Thyroid gland (tissue), 4 donors: ENCODE results near the gene ACER1. TPM values are rescaled to one million over a fixed set of nuclear protein-coding genes. Genes with fewer than 3 reads are reported as not detected.

Experiments used
- DNase-seq, 2 donors: peaks; one replicate each; pipeline ENCODE4 v3.0.0-alpha.2; 2019
- H3K27ac ChIP-seq, 3 donors: fragments of 200-600 bp; sonication (generic); 1 replicate in 2 of 3; 2 replicates in 1 of 3; pipeline ENCODE4 v1.5.1; 2016 to 2019; ENCODE audit warnings: mild to moderate bottlenecking in 1 of 3, moderate library complexity in 1 of 3
- H3K27me3 ChIP-seq: fragments of 200-600 bp; sonication (generic); one replicate; pipeline ENCODE4 v1.5.1; 2019
- H3K36me3 ChIP-seq, 2 donors: fragments of 200-600 bp; sonication (generic); one replicate each; pipeline ENCODE4 v1.5.1; 2016 to 2019
- H3K4me1 ChIP-seq, 2 donors: fragments of 200-600 bp; sonication (generic); one replicate each; pipeline ENCODE4 v1.5.1; 2017 to 2019
- H3K4me3 ChIP-seq, 3 donors: fragments of 200-600 bp; sonication (generic); replicated peaks in 1 of 3; 1 replicate in 2 of 3; 2 replicates in 1 of 3; pipeline ENCODE4 v1.5.1; 2016; ENCODE audit warnings: mild to moderate bottlenecking in 1 of 3
- H3K9me3 ChIP-seq: fragments of 200-600 bp; sonication (generic); one replicate; pipeline ENCODE4 v1.5.1; 2017
- CTCF ChIP-seq, 6 experiments: fragments of 200-600 bp in 3 of 6; fragments of 450-650 bp in 3 of 6; sonication (generic) in 3 of 6; IDR thresholded peaks; one replicate each; pipeline ENCODE4 v1.5.1; 2016 to 2019; ENCODE audit warnings: antibody characterized with exemption in 6 of 6, mild to moderate bottlenecking in 2 of 6, inconsistent platforms in 1 of 6, moderate library complexity in 1 of 6
- POLR2A ChIP-seq, 2 donors: fragments of 450-650 bp; IDR thresholded peaks; one replicate each; pipeline ENCODE4 v1.6.1; 2017; ENCODE audit warnings: antibody characterized with exemption in 2 of 2, mild to moderate bottlenecking in 2 of 2, moderate library complexity in 1 of 2
- WGBS, 2 donors: methylation state at CpG; one replicate each; pipeline ENCODE4 v1.1.5; 2017; 5-methylcytosine and 5-hydroxymethylcytosine counted together
- intact Hi-C: fragments of 100-400 bp; cut with DNase I; formaldehyde crosslinking; loops from one replicate; pipeline ENCODE4 v1.15.1; 2023
- total RNA-seq, 4 donors: library from RNA; depleted of rRNA; stranded (reverse); fragments of >200 nt; gene quantifications; one replicate each; pipeline ENCODE4 v1.2.3, GENCODE V29; 2016

Gene ACER1
- total RNA-seq, 4 donors from 2014 or later = 0.67 TPM; not detected in 3

- 29 to 33% methylated on average over 2 to 6 of the region's 6 CpGs for WGBS, 2 donors
- TF ChIP-seq CTCF (IDR thresholded peaks at IDR 0.05) = no peak
- TF ChIP-seq POLR2A (IDR thresholded peaks at IDR 0.05) = peak in 1 of 2 donors; percentile 29
- peak overlapping the region; percentile 56 to 80 (median 66) for H3K27ac ChIP-seq
- no peaks in the 10 kb centered on the region for H3K27me3 ChIP-seq
- no peak overlapping the region for H3K4me3 ChIP-seq
- no peaks in the 10 kb centered on the region for H3K9me3 ChIP-seq
- peak; percentile 84 to 91 for DNase-seq
- peaks cover 38 to 42% of the 10 kb centered on the region in 2 donors for H3K36me3 ChIP-seq
- intact Hi-C loops = loop anchor here (10.0 kb wide), 1 partner anchor 47 kb away; the partner anchor contains the start of gene KHSRP
- H3K4me1 ChIP-seq = peaks cover 20 to 24% of the 10 kb centered on the region in 2 donors
These were observed 44.6 kb upstream of the ACER1 start for GRCh38 chr19:6378041-6378440.

GRCh38 chr19:6376512-6377190 lies 43.2 kb upstream of the ACER1 start:
- Histone ChIP-seq H3K4me1 (peaks cover 20 to 28% of the 10 kb centered on the region in 2 donors), H3K36me3 (peaks cover 26 to 32% of the 10 kb centered on the region in 2 donors), H3K27me3 (no peaks in the 10 kb centered on the region), H3K27ac (peak overlapping the region in 1 of 3 donors; percentile 66), H3K9me3 (no peaks in the 10 kb centered on the region), H3K4me3 (no peak overlapping the region)
- DNase-seq = no peak
- 76 to 80% methylated on average over 16 to 19 of the region's 19 CpGs for WGBS, 2 donors
- intact Hi-C loops = loop anchor here (10.0 kb wide), 1 partner anchor 48 kb away; the partner anchor contains the start of gene KHSRP
- no peak for TF ChIP-seq CTCF (IDR thresholded peaks at IDR 0.05)
- TF ChIP-seq POLR2A (IDR thresholded peaks at IDR 0.05) = no peak

- 88 to 94% methylated on average over 18 to 23 of the region's 25 CpGs for WGBS, 2 donors
- intact Hi-C loops = loop anchor here (10.0 kb wide), 1 partner anchor 49 kb away; the partner anchor contains the start of gene KHSRP
- H3K4me3 ChIP-seq = no peak within 1 kb of the TSS
- peaks cover 15 to 21% of the 10 kb centered on the region in 2 donors for H3K36me3 ChIP-seq
- no peak for DNase-seq
- no peaks in the 10 kb centered on the region for H3K27me3 ChIP-seq
- H3K27ac ChIP-seq = no peak within 1 kb of the TSS
- H3K9me3 ChIP-seq = no peaks in the 10 kb centered on the region
- H3K4me1 ChIP-seq = peaks cover 20 to 28% of the 10 kb centered on the region in 2 donors
- no peak for TF ChIP-seq POLR2A (IDR thresholded peaks at IDR 0.05)
- no peak for TF ChIP-seq CTCF (IDR thresholded peaks at IDR 0.05)
These were observed 42.1 kb upstream of the ACER1 start, which contains the start of gene PSPN for GRCh38 chr19:6375411-6376010. Gene PSPN (minus strand): TSS chr19:6375933. CDS start chr19:6375849, 84 bp downstream.

DNA sequence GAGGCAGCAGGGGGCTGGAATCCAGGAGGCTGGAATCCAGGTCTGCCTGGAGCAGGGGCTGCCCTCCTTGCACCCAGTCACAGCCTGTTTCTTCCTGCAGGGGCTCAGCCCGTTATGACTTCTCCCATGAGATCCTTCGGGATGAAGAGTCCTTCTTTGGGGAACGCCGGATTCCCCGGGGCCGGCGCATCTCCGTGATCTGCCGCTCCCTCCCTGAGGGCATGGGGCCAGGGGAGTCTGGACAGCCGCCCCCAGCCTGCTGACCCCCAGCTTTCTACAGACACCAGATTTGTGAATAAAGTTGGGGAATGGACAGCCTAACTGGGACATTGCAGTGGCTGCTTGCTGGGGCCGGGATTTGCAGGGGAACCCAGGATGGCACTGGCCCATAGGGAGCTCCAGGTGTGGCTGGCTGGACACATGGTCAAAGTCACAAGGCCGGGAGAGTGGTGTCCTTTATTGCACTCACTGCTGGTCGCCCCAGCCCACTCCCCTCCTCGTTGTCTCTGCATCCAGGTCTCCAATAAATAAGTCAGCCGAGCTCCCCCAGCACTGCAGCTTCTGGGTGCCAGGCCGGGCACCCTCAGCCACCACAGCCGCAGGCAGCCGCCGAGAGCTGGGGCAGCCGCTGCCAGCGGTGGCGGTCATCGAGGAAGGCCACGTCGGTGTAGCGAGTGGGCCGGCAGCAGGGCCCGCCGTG lies 41.4 kb upstream of the ACER1 start:
- no peak overlapping the region for H3K27ac ChIP-seq
- H3K36me3 ChIP-seq = peaks cover 8 to 15% of the 10 kb centered on the region in 2 donors
- H3K27me3 ChIP-seq = no peaks in the 10 kb centered on the region
- H3K4me3 ChIP-seq = no peak overlapping the region
- no peak for TF ChIP-seq CTCF (IDR thresholded peaks at IDR 0.05)
- TF ChIP-seq POLR2A (IDR thresholded peaks at IDR 0.05) = no peak
- WGBS, 2 donors = 86 to 87% methylated on average over 5 to 14 of the region's 29 CpGs
- peaks cover 20 to 28% of the 10 kb centered on the region in 2 donors for H3K4me1 ChIP-seq
- DNase-seq = no peak
- no peaks in the 10 kb centered on the region for H3K9me3 ChIP-seq
- intact Hi-C loops = loop anchor here (10.0 kb wide), 1 partner anchor 50 kb away; the partner anchor contains the start of gene KHSRP
